Activated T-helper 17 cell treated with anti-CD3 and anti-CD28 coated beads, Interleukin-2, amount 50 U/mL, for 72 hours (primary cell): Measurements from ENCODE around the gene GLT1D1. TPM values are rescaled to one million over a fixed set of nuclear protein-coding genes. Genes with fewer than 3 reads are reported as not detected.

ENCODE experiments used
- ATAC-seq: fragments of 150-1000 bp; cut with Tn5 transposase; replicated peaks from 2 replicates; pipeline ENCODE4 v1.10.0; 2021; ENCODE audit warnings: mild to moderate bottlenecking, moderate library complexity
- H3K27ac Mint-ChIP-seq: one replicate; pipeline ENCODE4 v1.8.0; 2022; ENCODE audit warnings: mixed read lengths
- H3K27me3 Mint-ChIP-seq: one replicate; pipeline ENCODE4 v1.8.0; 2022; ENCODE audit warnings: mixed read lengths
- H3K36me3 Mint-ChIP-seq: one replicate; pipeline ENCODE4 v1.8.0; 2022; ENCODE audit warnings: low read depth, mild to moderate bottlenecking, mixed read lengths
- H3K4me1 Mint-ChIP-seq: one replicate; pipeline ENCODE4 v1.8.0; 2022; ENCODE audit warnings: mixed read lengths
- H3K4me3 Mint-ChIP-seq: one replicate; pipeline ENCODE4 v1.8.0; 2022; ENCODE audit warnings: mild to moderate bottlenecking, mixed read lengths
- H3K9me3 Mint-ChIP-seq: one replicate; pipeline ENCODE4 v1.8.0; 2022; ENCODE audit warnings: mixed read lengths
- total RNA-seq, 2 donors: library from RNA; stranded (reverse); gene quantifications; one replicate each; pipeline ENCODE4 v1.2.3, GENCODE V29; 2022

GLT1D1 gene
- total RNA-seq, 2 donors from 2014 or later, result not detected

DNA sequence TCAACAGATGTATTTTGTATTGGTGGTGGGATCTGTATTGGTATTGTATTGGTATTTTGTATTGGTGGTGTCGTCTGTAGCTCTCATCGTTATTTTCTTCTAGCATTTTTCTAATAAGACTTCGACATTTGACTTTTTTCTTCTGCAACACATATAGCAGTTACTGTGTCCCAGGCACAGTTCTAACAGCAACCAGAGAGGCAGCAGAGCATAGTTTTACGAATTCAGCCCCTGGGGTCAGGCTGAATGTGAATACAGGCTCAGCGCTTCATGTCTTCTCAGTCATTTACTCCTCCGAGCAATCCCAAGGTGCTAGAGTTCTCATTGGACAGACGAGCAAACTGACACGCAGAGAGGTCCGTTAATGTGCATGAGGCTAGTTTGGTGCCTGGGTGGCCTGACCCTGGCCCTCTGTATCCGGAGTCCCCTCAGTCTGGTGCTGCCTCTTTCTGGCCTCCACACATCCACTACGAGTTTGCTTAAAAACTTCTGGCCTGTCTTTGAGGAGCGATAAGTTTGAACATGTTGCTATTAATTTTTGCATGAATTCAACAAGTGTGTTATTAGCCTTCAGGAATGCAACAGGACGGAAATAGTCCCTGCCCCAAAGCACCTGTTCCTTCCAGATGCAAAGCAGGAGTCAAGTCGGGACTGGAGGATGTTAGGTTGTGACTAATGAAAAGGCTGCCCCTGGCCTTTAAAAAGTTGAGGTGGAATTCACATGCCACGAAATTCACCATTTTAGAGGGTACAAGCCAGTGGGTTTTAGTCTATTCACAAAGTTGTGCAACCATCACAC, 87.0 kb downstream of the GLT1D1 start:
- Mint-ChIP-seq H3K36me3 (no peaks in the 10 kb centered on the region), H3K27ac (no peak overlapping the region), H3K9me3 (no peaks in the 10 kb centered on the region), H3K27me3 (no peaks in the 10 kb centered on the region), H3K4me1 (no peaks in the 10 kb centered on the region), H3K4me3 (no peak overlapping the region)
- ATAC-seq, result no peak

GRCh38 chr12:128940974-128941373, 87.7 kb downstream of the GLT1D1 start:
- no peaks in the 10 kb centered on the region for H3K27me3 Mint-ChIP-seq
- H3K36me3 Mint-ChIP-seq, result no peaks in the 10 kb centered on the region
- no peak for ATAC-seq
- H3K4me3 Mint-ChIP-seq, result no peak overlapping the region
- H3K9me3 Mint-ChIP-seq, result no peaks in the 10 kb centered on the region
- no peaks in the 10 kb centered on the region for H3K4me1 Mint-ChIP-seq
- no peak overlapping the region for H3K27ac Mint-ChIP-seq

- ATAC-seq, result no peak
- peaks cover 3% of the 10 kb centered on the region for H3K27me3 Mint-ChIP-seq
These were observed 89.7 kb downstream of the GLT1D1 start for GRCh38 chr12:128942960-128943477.

DNA sequence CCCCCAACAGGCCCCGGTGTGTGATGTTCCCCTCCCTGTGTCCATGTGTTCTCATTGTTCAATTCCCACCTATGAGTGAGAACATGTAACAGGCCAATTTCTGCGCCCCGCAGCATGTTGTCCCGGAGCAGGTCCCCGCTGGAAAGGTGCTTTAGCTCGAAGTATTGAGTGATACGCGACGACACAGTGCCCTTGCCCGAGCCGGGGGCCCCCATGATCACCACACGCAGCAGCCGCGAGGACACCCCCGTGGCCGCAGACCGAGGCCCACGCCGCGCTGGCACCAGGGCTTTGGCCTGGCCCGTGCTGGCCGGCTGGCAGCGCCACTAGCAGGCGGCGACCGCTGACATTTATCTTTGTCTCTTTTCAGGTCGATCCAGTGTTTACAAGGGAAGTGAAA, 91.7 kb downstream of the GLT1D1 start:
- no peak overlapping the region for H3K27ac Mint-ChIP-seq
- no peaks in the 10 kb centered on the region for H3K4me1 Mint-ChIP-seq
- H3K4me3 Mint-ChIP-seq, result no peak overlapping the region
- ATAC-seq, result no peak
- H3K9me3 Mint-ChIP-seq, result peaks cover 3% of the 10 kb centered on the region
- peaks cover 3% of the 10 kb centered on the region for H3K27me3 Mint-ChIP-seq
- H3K36me3 Mint-ChIP-seq, result no peaks in the 10 kb centered on the region

More at GRCh38 chr12:128942960-128943477, 89.7 kb downstream of the GLT1D1 start:
- Mint-ChIP-seq H3K27ac (no peak overlapping the region), H3K36me3 (no peaks in the 10 kb centered on the region), H3K9me3 (peaks cover 3% of the 10 kb centered on the region), H3K4me1 (no peaks in the 10 kb centered on the region), H3K4me3 (no peak overlapping the region)

GRCh38 chr12:128947209-128947608, 93.9 kb downstream of the GLT1D1 start:
- Mint-ChIP-seq H3K4me1 (peaks cover 4% of the 10 kb centered on the region), H3K36me3 (no peaks in the 10 kb centered on the region), H3K9me3 (peaks cover 6% of the 10 kb centered on the region), H3K4me3 (no peak overlapping the region), H3K27ac (no peak overlapping the region), H3K27me3 (peaks cover 3% of the 10 kb centered on the region)
- no peak for ATAC-seq

DNA sequence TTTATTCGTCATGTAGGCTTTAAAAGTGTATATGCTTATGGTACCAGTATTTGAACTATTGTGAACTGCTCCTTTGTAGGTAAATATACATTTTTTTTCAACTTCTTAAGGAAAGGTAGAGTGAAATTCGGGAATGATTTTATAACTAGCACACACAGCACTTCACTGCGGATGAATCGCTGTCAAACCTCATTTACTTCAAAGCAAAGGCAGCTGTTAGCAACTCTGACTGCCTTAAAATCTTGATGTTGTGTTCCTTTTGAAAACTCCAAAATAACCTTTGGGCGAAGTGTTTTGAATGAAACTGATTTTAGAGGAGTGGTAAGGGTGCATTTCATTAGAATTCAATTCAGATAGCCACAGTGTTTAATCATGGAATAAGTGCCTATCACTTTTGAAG, 95.8 kb downstream of the GLT1D1 start:
- H3K27ac Mint-ChIP-seq, result no peak overlapping the region
- peaks cover 6% of the 10 kb centered on the region for H3K9me3 Mint-ChIP-seq
- peaks cover 4% of the 10 kb centered on the region for H3K4me1 Mint-ChIP-seq
- H3K27me3 Mint-ChIP-seq, result peaks cover 3% of the 10 kb centered on the region
- H3K4me3 Mint-ChIP-seq, result no peak overlapping the region
- H3K36me3 Mint-ChIP-seq, result no peaks in the 10 kb centered on the region
- ATAC-seq, result no peak

- H3K27me3 Mint-ChIP-seq, result peaks cover 7% of the 10 kb centered on the region
- H3K4me3 Mint-ChIP-seq, result no peak overlapping the region
- ATAC-seq, result no peak
- no peaks in the 10 kb centered on the region for H3K36me3 Mint-ChIP-seq
- H3K27ac Mint-ChIP-seq, result no peak overlapping the region
- H3K4me1 Mint-ChIP-seq, result peaks cover 4% of the 10 kb centered on the region
- H3K9me3 Mint-ChIP-seq, result peaks cover 7% of the 10 kb centered on the region
These were observed 98.2 kb downstream of the GLT1D1 start for GRCh38 chr12:128951448-128951847.

DNA sequence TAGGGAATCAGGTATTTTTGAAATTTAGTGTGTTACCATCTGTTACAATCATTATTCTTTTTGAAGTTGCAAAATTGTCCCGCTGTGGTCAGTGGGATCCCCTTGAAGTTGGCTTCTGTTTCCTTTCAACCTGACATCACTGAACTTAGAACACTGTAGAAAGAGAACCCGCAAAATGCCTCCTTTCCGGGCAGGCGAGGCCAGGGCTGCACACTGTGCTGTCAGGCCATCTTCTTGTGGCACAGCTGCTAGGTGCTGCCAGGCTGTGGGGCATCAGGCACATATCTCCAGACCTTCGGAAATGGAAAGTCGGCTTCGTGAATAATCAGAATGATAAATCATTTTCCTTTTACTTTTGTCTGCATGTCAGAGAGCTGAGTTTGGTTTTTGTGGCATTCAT, 103.5 kb downstream of the GLT1D1 start:
- H3K9me3 Mint-ChIP-seq, result peaks cover 10% of the 10 kb centered on the region
- ATAC-seq, result no peak
- H3K4me3 Mint-ChIP-seq, result no peak overlapping the region
- no peaks in the 10 kb centered on the region for H3K36me3 Mint-ChIP-seq
- peaks cover 3% of the 10 kb centered on the region for H3K4me1 Mint-ChIP-seq
- no peak overlapping the region for H3K27ac Mint-ChIP-seq
- H3K27me3 Mint-ChIP-seq, result peaks cover 15% of the 10 kb centered on the region

GRCh38 chr12:128959901-128960300, 106.6 kb downstream of the GLT1D1 start:
- ATAC-seq, result no peak
- H3K4me3 Mint-ChIP-seq, result no peak overlapping the region

DNA sequence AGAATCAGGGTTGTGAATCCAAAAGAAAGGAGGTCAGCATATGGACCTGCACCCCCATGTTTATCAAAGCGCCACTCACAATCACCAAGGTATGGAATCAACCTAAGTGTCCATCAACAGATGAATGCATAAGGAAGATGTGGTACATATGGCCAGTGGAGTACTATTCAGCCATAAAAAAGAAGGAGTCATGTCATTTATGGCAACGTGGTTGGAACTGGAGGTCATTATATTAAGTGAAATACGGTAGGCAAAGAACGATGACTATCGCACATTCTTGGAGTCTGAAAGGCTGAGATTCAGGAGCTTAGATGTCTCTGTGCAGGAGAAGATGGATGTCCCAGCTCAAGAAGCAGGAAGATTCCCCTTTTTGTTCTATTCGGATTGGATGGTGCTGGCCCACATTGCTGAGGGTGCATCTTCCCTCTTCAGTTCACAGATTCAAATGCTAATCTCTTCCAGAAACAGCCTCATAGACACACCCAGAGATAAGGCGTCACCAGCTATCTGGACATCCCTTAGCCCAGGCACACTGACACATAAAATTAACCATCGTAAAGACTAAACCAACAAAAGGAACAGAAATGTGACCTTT, 108.1 kb downstream of the GLT1D1 start:
- Mint-ChIP-seq H3K27me3 (peaks cover 11% of the 10 kb centered on the region), H3K36me3 (no peaks in the 10 kb centered on the region), H3K9me3 (peaks cover 11% of the 10 kb centered on the region), H3K4me3 (no peak overlapping the region), H3K27ac (no peak overlapping the region), H3K4me1 (no peaks in the 10 kb centered on the region)
- no peak for ATAC-seq

More at GRCh38 chr12:128959901-128960300, 106.6 kb downstream of the GLT1D1 start:
- Mint-ChIP-seq H3K4me1 (no peaks in the 10 kb centered on the region), H3K36me3 (no peaks in the 10 kb centered on the region), H3K9me3 (peaks cover 11% of the 10 kb centered on the region), H3K27me3 (peaks cover 15% of the 10 kb centered on the region), H3K27ac (no peak overlapping the region)

DNA sequence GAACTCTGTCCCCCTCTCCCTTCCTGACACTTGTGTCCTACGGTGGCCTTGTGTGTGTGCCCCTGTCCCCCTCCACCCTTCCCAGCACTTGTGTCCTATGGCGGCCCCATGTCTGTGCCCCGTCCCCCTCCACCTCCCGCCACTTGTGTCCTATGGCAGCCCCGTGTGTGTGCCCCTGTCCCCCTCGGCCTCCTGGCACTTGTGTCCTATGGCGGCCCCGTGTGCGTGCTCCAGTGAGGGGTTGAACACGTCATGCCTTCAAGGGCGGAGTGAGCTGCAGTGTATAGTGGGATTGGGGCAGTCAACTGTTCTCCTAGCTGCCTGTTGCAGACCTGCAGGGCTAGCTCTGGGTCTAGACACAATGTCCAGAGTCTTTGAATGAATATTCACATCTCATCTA, 108.7 kb downstream of the GLT1D1 start:
- H3K4me1 Mint-ChIP-seq, result no peaks in the 10 kb centered on the region
- H3K4me3 Mint-ChIP-seq, result no peak overlapping the region
- no peak overlapping the region for H3K27ac Mint-ChIP-seq
- peaks cover 7% of the 10 kb centered on the region for H3K9me3 Mint-ChIP-seq
- ATAC-seq, result no peak
- H3K27me3 Mint-ChIP-seq, result peaks cover 7% of the 10 kb centered on the region
- no peaks in the 10 kb centered on the region for H3K36me3 Mint-ChIP-seq

DNA sequence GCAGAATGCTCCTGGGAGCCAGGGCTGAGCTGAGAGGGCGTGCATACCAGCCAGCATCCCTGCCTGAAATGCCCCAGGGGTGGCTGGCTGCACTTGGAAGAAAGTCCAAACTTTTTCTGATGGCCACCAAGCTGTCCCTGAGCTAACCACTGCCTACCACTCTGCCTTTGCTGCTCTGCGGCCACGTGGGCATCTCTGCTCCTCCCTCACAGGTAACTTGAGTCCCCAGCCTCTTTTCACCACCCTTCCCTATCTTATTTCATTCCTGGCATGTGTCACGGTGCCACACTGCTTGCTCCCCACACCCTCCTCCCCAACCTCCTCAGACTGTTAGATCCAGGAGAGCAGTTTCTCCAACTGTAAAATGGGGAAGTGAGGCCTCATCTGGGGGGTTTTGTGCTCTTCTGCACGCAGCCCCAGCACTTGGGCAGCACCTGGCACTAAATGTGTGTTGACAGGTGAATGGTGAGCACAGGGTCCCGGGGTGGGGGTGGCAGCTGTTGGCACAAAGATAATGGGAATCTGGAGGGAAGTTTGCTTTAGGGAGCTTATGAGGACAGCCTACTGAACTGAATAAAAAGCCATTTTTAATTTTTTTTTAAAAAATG, 113.0 kb downstream of the GLT1D1 start:
- peaks cover 6% of the 10 kb centered on the region for H3K9me3 Mint-ChIP-seq
- H3K27ac Mint-ChIP-seq, result no peak overlapping the region
- H3K27me3 Mint-ChIP-seq, result peaks cover 9% of the 10 kb centered on the region
- H3K4me3 Mint-ChIP-seq, result no peak overlapping the region
- no peaks in the 10 kb centered on the region for H3K4me1 Mint-ChIP-seq
- ATAC-seq, result no peak
- H3K36me3 Mint-ChIP-seq, result no peaks in the 10 kb centered on the region

DNA sequence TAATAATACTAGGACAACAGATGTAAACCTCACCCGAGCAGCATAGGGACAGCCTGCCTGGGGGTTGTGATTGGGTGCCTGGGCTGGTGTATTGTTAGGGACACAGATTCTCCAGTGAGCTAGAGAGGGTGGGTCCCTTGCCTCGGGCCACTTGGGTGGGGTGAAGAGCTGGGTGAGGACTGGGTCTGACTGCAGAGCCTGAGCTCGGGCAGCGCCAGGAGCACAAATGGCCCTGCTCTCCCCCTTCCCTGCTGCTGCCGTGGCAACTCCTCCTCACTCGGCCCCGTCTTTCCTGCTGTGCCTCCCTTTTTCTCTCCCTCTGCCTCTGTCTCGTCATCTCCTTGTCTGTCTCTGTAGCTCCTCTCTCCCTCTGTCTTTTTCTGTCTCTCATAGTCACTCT, 115.4 kb downstream of the GLT1D1 start:
- H3K4me1 Mint-ChIP-seq, result no peaks in the 10 kb centered on the region
- H3K36me3 Mint-ChIP-seq, result no peaks in the 10 kb centered on the region
- ATAC-seq, result no peak
- H3K27me3 Mint-ChIP-seq, result peaks cover 9% of the 10 kb centered on the region
- H3K4me3 Mint-ChIP-seq, result no peak overlapping the region
- peaks cover 4% of the 10 kb centered on the region for H3K9me3 Mint-ChIP-seq
- H3K27ac Mint-ChIP-seq, result no peak overlapping the region

DNA sequence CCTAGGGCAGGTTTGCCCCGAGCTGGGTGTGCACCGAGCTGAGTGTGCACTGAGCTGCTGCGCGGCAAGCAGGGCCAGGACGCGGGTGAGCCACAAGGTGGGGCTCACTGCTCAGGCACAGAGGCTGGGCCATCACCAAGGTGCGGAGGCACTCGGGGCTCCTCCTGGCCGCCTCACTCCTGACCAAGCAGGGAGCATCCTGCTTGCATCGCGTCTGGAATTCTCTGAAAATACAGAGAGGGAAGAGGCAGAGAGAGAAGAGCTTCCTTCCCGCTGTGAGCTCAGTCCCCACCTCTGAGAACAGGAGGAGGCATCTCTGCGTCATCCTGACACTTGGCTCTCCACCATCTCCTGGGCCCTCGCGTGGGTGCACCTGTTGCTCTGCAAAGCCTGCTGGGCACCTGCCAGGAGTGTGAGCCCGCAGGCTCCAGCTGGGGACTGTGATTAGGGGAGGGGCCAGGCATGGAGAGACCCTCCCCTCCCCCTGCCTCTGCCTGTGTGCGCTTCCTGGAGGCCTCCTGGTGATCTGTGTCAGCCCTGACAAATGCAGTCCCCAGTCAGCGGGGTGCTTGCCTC, 116.3 kb downstream of the GLT1D1 start:
- Mint-ChIP-seq H3K4me1 (no peaks in the 10 kb centered on the region), H3K36me3 (no peaks in the 10 kb centered on the region), H3K4me3 (no peak overlapping the region), H3K27ac (no peak overlapping the region), H3K27me3 (peaks cover 10% of the 10 kb centered on the region), H3K9me3 (peaks cover 2% of the 10 kb centered on the region)
- no peak for ATAC-seq
